ENCODE measurements around the gene ITFG1. TPM values are rescaled to one million over a fixed set of nuclear protein-coding genes. Genes with fewer than 3 reads are reported as not detected.

ITFG1 gene
- total and polyA plus RNA-seq, 2 of the 13 experiments (the other 11 are each of a cell fraction or from before 2014, with no cell fraction given): 74.5 to 150 TPM

DNA sequence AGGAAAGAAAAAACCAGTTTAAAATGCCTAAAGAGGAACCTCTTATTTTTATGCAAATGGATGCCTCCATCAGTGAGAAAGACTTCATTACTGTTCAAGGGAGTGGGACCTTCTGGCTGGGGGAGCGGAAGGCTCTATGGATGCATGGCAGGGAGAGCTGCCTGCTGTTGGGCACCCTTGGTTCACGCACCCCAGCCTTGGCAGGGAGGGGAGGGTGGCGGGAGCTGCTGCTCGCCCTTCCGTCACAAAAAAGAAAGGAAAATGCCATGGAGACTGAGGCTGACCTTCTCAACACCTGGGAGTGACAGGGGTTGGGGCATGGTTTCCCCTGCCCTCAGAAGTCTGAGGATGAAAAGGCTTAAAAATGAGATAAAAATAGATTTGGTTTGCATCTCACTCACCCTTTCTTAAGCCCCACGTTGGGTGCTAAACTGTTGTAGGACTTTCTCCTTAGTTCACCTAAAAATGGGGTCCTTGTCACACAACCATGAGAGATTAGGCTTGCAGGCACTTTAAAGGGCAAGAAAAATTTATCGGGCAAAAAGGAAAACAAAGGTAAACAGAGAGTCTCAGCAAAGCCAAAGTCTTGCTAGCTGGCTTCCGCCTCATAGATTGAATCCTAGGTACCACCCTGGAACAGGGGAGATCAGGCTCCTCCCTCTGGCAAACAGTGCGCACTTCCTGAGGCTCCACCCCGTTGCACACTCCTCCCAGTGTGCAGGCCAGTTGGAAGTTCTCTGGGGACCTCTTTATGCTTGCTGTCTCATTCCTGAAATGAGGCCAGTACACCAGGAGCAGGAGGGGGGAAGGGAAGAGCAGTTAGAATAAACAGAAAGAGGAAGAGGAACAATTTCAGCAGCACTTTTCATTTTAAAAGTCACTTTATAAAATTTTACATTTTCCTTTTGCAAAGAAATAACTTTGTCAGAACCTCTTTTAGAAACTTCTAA lies 31.8 kb upstream of the ITFG1 start (continued):
- TF ChIP-seq ZNF460 (CRISPR knock-in tag; IDR thresholded peaks at IDR 0.05; ENCODE audit: borderline replicate concordance) (no peak), NFKB2 (CRISPR knock-in tag; IDR thresholded peaks at IDR 0.05; ENCODE audit: borderline replicate concordance) (no peak), PCBP1 (IDR thresholded peaks at IDR 0.05; ENCODE audit: borderline replicate concordance, low read depth, low read length) (no peak), ZNF296 (CRISPR knock-in tag; conservative IDR thresholded peaks at IDR 0.05) (no peak), JUNB (CRISPR knock-in tag; IDR thresholded peaks at IDR 0.05; ENCODE audit: borderline replicate concordance) (no peak), HOXA9 (CRISPR knock-in tag; IDR thresholded peaks at IDR 0.05; ENCODE audit: borderline replicate concordance) (no peak), PAX8 (CRISPR knock-in tag; IDR thresholded peaks at IDR 0.05; ENCODE audit: borderline replicate concordance) (no peak), ZNF432 (CRISPR knock-in tag; IDR thresholded peaks at IDR 0.05; ENCODE audit: borderline replicate concordance) (no peak), XBP1 (CRISPR knock-in tag; IDR thresholded peaks at IDR 0.05) (no peak), ZNF260 (CRISPR knock-in tag; IDR thresholded peaks at IDR 0.05; ENCODE audit: borderline replicate concordance, low read depth) (no peak), ZC3H13 (CRISPR knock-in tag; IDR thresholded peaks at IDR 0.05) (no peak), IKZF1 (IDR thresholded peaks at IDR 0.05) (no peak), TEAD3 (CRISPR knock-in tag; optimal IDR thresholded peaks at IDR 0.05; ENCODE audit: borderline replicate concordance) (peak; percentile 85), ZNF367 (CRISPR knock-in tag; IDR thresholded peaks at IDR 0.05; ENCODE audit: borderline replicate concordance) (no peak), ZSCAN12 (CRISPR knock-in tag; IDR thresholded peaks at IDR 0.05) (peak; percentile 53; the same call in 1 of the 2 replicates), ZFP90 (CRISPR knock-in tag; IDR thresholded peaks at IDR 0.05; ENCODE audit: borderline replicate concordance) (0 out of 2 replicates have a peak, but pooled peaks have one; percentile 37), MYNN (CRISPR knock-in tag; IDR thresholded peaks at IDR 0.05; ENCODE audit: low read depth) (no peak), HDAC6 (IDR thresholded peaks at IDR 0.05; ENCODE audit: low read depth, low read length) (no peak), JARID2 (CRISPR knock-in tag; IDR thresholded peaks at IDR 0.05; ENCODE audit: insufficient replicate concordance) (no peak), ZNF546 (CRISPR knock-in tag; conservative IDR thresholded peaks at IDR 0.05) (no peak), ZNF326 (CRISPR knock-in tag; IDR thresholded peaks at IDR 0.05; ENCODE audit: borderline replicate concordance) (no peak), FOXM1 (CRISPR knock-in tag; IDR thresholded peaks at IDR 0.05) (no peak), POLR2AphosphoS5 (IDR thresholded peaks at IDR 0.05; ENCODE audit: low read depth, low read length) (peak; percentile 60), CENPT (CRISPR knock-in tag; IDR thresholded peaks at IDR 0.05; ENCODE audit: low read depth) (no peak), SP1 (IDR thresholded peaks at IDR 0.05) (no peak), SP1 (CRISPR knock-in tag; IDR thresholded peaks at IDR 0.05) (peak; percentile 72)
- TF ChIP-seq, protein P1, sequence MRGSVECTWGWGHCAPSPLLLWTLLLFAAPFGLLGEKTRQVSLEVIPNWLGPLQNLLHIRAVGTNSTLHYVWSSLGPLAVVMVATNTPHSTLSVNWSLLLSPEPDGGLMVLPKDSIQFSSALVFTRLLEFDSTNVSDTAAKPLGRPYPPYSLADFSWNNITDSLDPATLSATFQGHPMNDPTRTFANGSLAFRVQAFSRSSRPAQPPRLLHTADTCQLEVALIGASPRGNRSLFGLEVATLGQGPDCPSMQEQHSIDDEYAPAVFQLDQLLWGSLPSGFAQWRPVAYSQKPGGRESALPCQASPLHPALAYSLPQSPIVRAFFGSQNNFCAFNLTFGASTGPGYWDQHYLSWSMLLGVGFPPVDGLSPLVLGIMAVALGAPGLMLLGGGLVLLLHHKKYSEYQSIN (CRISPR knock-in tag; IDR thresholded peaks at IDR 0.05; ENCODE audit: borderline replicate concordance): no peak
- TF ChIP-seq, protein P2, sequence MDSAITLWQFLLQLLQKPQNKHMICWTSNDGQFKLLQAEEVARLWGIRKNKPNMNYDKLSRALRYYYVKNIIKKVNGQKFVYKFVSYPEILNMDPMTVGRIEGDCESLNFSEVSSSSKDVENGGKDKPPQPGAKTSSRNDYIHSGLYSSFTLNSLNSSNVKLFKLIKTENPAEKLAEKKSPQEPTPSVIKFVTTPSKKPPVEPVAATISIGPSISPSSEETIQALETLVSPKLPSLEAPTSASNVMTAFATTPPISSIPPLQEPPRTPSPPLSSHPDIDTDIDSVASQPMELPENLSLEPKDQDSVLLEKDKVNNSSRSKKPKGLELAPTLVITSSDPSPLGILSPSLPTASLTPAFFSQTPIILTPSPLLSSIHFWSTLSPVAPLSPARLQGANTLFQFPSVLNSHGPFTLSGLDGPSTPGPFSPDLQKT (CRISPR knock-in tag; IDR thresholded peaks at IDR 0.05; ENCODE audit: borderline replicate concordance): no peak
- TF ChIP-seq, protein P3, sequence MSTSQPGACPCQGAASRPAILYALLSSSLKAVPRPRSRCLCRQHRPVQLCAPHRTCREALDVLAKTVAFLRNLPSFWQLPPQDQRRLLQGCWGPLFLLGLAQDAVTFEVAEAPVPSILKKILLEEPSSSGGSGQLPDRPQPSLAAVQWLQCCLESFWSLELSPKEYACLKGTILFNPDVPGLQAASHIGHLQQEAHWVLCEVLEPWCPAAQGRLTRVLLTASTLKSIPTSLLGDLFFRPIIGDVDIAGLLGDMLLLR (CRISPR knock-in tag; IDR thresholded peaks at IDR 0.05): no peak

Data from HepG2 (cell line).